H9 (cell line): Measurements from ENCODE around the gene ST14. TPM values are rescaled to one million over a fixed set of nuclear protein-coding genes. Genes with fewer than 3 reads are reported as not detected.

Experiments
- DNase-seq: peaks from one replicate; pipeline ENCODE4 v3.0.0-alpha.2; 2017
- H2AFZ ChIP-seq: one replicate; pipeline ENCODE4 v1.6.1; 2013; ENCODE audit warnings: mild to moderate bottlenecking, low read length, control low read depth, moderate library complexity
- H2AK5ac ChIP-seq: 2 replicates; pipeline ENCODE4 v1.6.1; 2013; ENCODE audit warnings: low read length, control low read depth, mixed read lengths; ENCODE audit not compliant: insufficient read length
- H2BK120ac ChIP-seq: one replicate; pipeline ENCODE4 v1.6.1; 2013; ENCODE audit warnings: low read depth, mild to moderate bottlenecking, low read length, control low read depth, inconsistent platforms; ENCODE audit not compliant: poor library complexity, severe bottlenecking
- H2BK12ac ChIP-seq: 2 replicates; pipeline ENCODE4 v1.6.1; 2013; ENCODE audit warnings: low read length, control low read depth, mixed read lengths, low read depth; ENCODE audit not compliant: insufficient read length
- H2BK15ac ChIP-seq: 2 replicates; pipeline ENCODE4 v1.6.1; 2013; ENCODE audit warnings: low read depth, low read length, control low read depth
- H2BK20ac ChIP-seq: one replicate; pipeline ENCODE4 v1.6.1; 2013; ENCODE audit warnings: low read depth, mild to moderate bottlenecking, low read length, control low read depth, inconsistent platforms; ENCODE audit not compliant: poor library complexity, severe bottlenecking
- H2BK5ac ChIP-seq: 2 replicates; pipeline ENCODE4 v1.6.1; 2013; ENCODE audit warnings: low read length, control low read depth, mixed read lengths; ENCODE audit not compliant: insufficient read length
- H3K14ac ChIP-seq: 2 replicates; pipeline ENCODE4 v1.6.1; 2013; ENCODE audit warnings: low read length, control low read depth; ENCODE audit not compliant: insufficient read depth
- H3K18ac ChIP-seq: 2 replicates; pipeline ENCODE4 v1.6.1; 2013; ENCODE audit warnings: low read depth, mild to moderate bottlenecking, mixed read lengths, low read length, control low read depth; ENCODE audit not compliant: insufficient read length
- H3K23ac ChIP-seq: 2 replicates; pipeline ENCODE4 v1.6.1; 2013; ENCODE audit warnings: low read length, control low read depth, mixed read lengths, low read depth; ENCODE audit not compliant: insufficient read length
- H3K23me2 ChIP-seq: 2 replicates; pipeline ENCODE4 v1.6.1; 2013; ENCODE audit warnings: low read depth, mild to moderate bottlenecking, mixed read lengths, low read length, control low read depth; ENCODE audit not compliant: insufficient read length, poor library complexity, severe bottlenecking
- H3K27ac ChIP-seq: 2 replicates; pipeline ENCODE4 v1.5.1; 2013; ENCODE audit warnings: low read length, control low read depth, mixed read lengths, low read depth; ENCODE audit not compliant: insufficient read length
- H3K27me3 ChIP-seq: 2 replicates; pipeline ENCODE4 v1.6.1; 2013; ENCODE audit warnings: low read length, control low read depth, inconsistent platforms; ENCODE audit not compliant: insufficient read depth
- H3K4ac ChIP-seq: 2 replicates; pipeline ENCODE4 v1.6.1; 2013; ENCODE audit warnings: low read depth, mild to moderate bottlenecking, control low read depth, inconsistent platforms, low read length, moderate library complexity
- H3K4me1 ChIP-seq: 2 replicates; pipeline ENCODE4 v1.6.1; 2013; ENCODE audit warnings: low read length, control low read depth, inconsistent platforms; ENCODE audit not compliant: insufficient read depth
- H3K4me2 ChIP-seq: 2 replicates; pipeline ENCODE4 v1.6.1; 2013; ENCODE audit warnings: low read length, control low read depth, mixed read lengths; ENCODE audit not compliant: insufficient read length, insufficient read depth
- H3K56ac ChIP-seq: 2 replicates; pipeline ENCODE4 v1.6.1; 2013; ENCODE audit warnings: low read depth, mild to moderate bottlenecking, mixed read lengths, low read length, control low read depth; ENCODE audit not compliant: insufficient read length
- H3K79me1 ChIP-seq: 2 replicates; pipeline ENCODE4 v1.6.1; 2013; ENCODE audit warnings: low read depth, mild to moderate bottlenecking, moderate library complexity, low read length, control low read depth, inconsistent platforms; ENCODE audit not compliant: insufficient read depth, poor library complexity, severe bottlenecking
- H3K79me2 ChIP-seq: 2 replicates; pipeline ENCODE4 v1.6.1; 2013; ENCODE audit warnings: low read length, control low read depth, inconsistent platforms; ENCODE audit not compliant: insufficient read depth
- H3K9ac ChIP-seq: 2 replicates; pipeline ENCODE4 v1.6.1; 2013; ENCODE audit warnings: low read length, control low read depth, mixed read lengths; ENCODE audit not compliant: insufficient read length; ENCODE audit errors: extremely low read depth
- H3K9me3 ChIP-seq: one replicate; pipeline ENCODE4 v1.6.1; 2013; ENCODE audit warnings: low read depth, low read length, inconsistent platforms; ENCODE audit not compliant: control insufficient read depth
- H3T11ph ChIP-seq: one replicate; pipeline ENCODE4 v1.6.1; 2013; ENCODE audit warnings: mild to moderate bottlenecking, low read length, control low read depth, inconsistent platforms
- H4K20me1 ChIP-seq: one replicate; pipeline ENCODE4 v1.6.1; 2013; ENCODE audit not compliant: control insufficient read depth, insufficient read length, insufficient read depth
- H4K5ac ChIP-seq: 2 replicates; pipeline ENCODE4 v1.6.1; 2013; ENCODE audit warnings: low read depth, mild to moderate bottlenecking, mixed read lengths, low read length, control low read depth; ENCODE audit not compliant: insufficient read length
- H4K8ac ChIP-seq: replicated peaks from 2 replicates; pipeline ENCODE4 v1.6.1; 2013; ENCODE audit warnings: low read length, control low read depth, mixed read lengths, low read depth; ENCODE audit not compliant: insufficient read length
- H4K91ac ChIP-seq: 2 replicates; pipeline ENCODE4 v1.6.1; 2013; ENCODE audit warnings: low read depth, mild to moderate bottlenecking, moderate library complexity, mixed read lengths, low read length, control low read depth; ENCODE audit not compliant: insufficient read length
- H3K27ac Mint-ChIP-seq, 3 experiments: 2 replicates in 2 of 3; 3 replicates in 1 of 3; pipeline ENCODE4 v1.8.0; 2020 to 2021; ENCODE audit warnings: mixed read lengths in 3 of 3, mild to moderate bottlenecking in 1 of 3, moderate library complexity in 1 of 3
- H3K27me3 Mint-ChIP-seq: 2 replicates; pipeline ENCODE4 v1.8.0; 2021; ENCODE audit warnings: low read depth, mild to moderate bottlenecking, moderate library complexity, mixed read lengths
- H3K36me3 Mint-ChIP-seq, 3 experiments: 2 replicates in 2 of 3; 3 replicates in 1 of 3; pipeline ENCODE4 v1.8.0; 2020 to 2021; ENCODE audit warnings: low read depth in 3 of 3, mixed read lengths in 3 of 3; ENCODE audit not compliant: insufficient read depth in 1 of 3
- H3K4me1 Mint-ChIP-seq, 2 experiments: 2 replicates each; pipeline ENCODE4 v1.8.0; 2020; ENCODE audit warnings: mixed read lengths in 2 of 2
- H3K4me3 Mint-ChIP-seq, 2 experiments: 2 replicates in 1 of 2; 3 replicates in 1 of 2; pipeline ENCODE4 v1.8.0; 2020 to 2021; ENCODE audit warnings: mild to moderate bottlenecking in 2 of 2, mixed read lengths in 2 of 2, moderate library complexity in 1 of 2
- H3K9me3 Mint-ChIP-seq, 2 experiments: 2 replicates in 1 of 2; 3 replicates in 1 of 2; pipeline ENCODE4 v1.8.0; 2020; ENCODE audit warnings: mild to moderate bottlenecking in 2 of 2, mixed read lengths in 2 of 2, moderate library complexity in 1 of 2
- WGBS: extraction: QIAGEN DNeasy Blood & Tissue Kit; methylation state at CpG from one replicate; pipeline ENCODE4 v1.1.7; 2013; ENCODE audit warnings: missing lambda C conversion rate, low lambda C conversion rate, mixed read lengths; ENCODE audit not compliant: insufficient read length; ENCODE audit errors: extremely low coverage; 5-methylcytosine and 5-hydroxymethylcytosine counted together
- total RNA-seq: library from RNA; stranded (reverse); gene quantifications from 2 replicates; pipeline ENCODE4 v1.2.1, GENCODE V29; 2021
- TF ChIP-seq, protein P1 (sequence below): fragments of 200-600 bp; sonication (generic); conservative IDR thresholded peaks from 3 replicates; pipeline ENCODE4 v1.8.0; 2021; ENCODE audit warnings: antibody characterized with exemption, mild to moderate bottlenecking

Gene ST14
- total RNA-seq, 1 experiment from 2014 or later: 22.4 TPM

DNA sequence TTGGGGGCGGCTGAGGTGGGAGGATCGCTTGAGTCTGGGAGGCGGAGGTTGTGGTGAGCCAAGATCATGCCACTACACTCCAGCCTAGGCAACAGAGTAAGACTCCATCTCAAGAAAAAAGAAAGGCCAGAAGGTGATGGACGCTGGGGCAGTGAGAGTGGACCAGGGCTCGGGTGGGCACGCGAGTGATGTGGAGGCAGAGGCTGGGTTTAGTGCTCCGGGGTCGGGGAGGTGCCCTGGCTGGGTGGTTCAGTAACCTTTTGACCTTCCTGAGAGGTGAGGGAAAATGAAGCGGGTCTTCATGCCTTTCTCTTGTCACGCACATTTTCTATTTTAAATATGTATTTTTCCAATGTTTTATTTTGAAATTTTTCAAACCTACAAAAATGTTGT lies 45.1 kb downstream of the ST14 start:
- no peak overlapping the region for H3K4me2 ChIP-seq
- H4K5ac ChIP-seq: no peak overlapping the region
- H2AFZ ChIP-seq: no peak overlapping the region
- H3K4me1 ChIP-seq: no peaks in the 10 kb centered on the region
- no CpG with 5 or more reads among the region's 11 CpGs for WGBS
- TF ChIP-seq, protein P1, sequence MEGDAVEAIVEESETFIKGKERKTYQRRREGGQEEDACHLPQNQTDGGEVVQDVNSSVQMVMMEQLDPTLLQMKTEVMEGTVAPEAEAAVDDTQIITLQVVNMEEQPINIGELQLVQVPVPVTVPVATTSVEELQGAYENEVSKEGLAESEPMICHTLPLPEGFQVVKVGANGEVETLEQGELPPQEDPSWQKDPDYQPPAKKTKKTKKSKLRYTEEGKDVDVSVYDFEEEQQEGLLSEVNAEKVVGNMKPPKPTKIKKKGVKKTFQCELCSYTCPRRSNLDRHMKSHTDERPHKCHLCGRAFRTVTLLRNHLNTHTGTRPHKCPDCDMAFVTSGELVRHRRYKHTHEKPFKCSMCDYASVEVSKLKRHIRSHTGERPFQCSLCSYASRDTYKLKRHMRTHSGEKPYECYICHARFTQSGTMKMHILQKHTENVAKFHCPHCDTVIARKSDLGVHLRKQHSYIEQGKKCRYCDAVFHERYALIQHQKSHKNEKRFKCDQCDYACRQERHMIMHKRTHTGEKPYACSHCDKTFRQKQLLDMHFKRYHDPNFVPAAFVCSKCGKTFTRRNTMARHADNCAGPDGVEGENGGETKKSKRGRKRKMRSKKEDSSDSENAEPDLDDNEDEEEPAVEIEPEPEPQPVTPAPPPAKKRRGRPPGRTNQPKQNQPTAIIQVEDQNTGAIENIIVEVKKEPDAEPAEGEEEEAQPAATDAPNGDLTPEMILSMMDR: no peak
- H4K8ac ChIP-seq: no peak overlapping the region
- no peak overlapping the region for H2BK20ac ChIP-seq
- H3K27ac ChIP-seq: no peak overlapping the region
- H3K79me2 ChIP-seq: no peaks in the 10 kb centered on the region
- H3T11ph ChIP-seq: no peak overlapping the region
- no peak overlapping the region for H2BK120ac ChIP-seq
- H3K27me3 Mint-ChIP-seq: no peaks in the 10 kb centered on the region; the same call in 1 of the 2 replicates
- no peaks in the 10 kb centered on the region for H3K27me3 ChIP-seq
- H2AK5ac ChIP-seq: no peak overlapping the region
- no peaks in the 10 kb centered on the region for H3K4me1 Mint-ChIP-seq
- H3K23me2 ChIP-seq: no peaks in the 10 kb centered on the region
- H3K4me3 Mint-ChIP-seq: no peak overlapping the region
- no peak overlapping the region for H3K14ac ChIP-seq
- peaks cover 12 to 21% (median 16%) of the 10 kb centered on the region in 3 experiments for H3K36me3 Mint-ChIP-seq
- no peak overlapping the region for H3K18ac ChIP-seq
- no peak overlapping the region for H3K23ac ChIP-seq
- no peak overlapping the region for H4K91ac ChIP-seq
- H3K4ac ChIP-seq: no peak overlapping the region
- no peak for DNase-seq
- H3K27ac Mint-ChIP-seq: no peak overlapping the region
- no peaks in the 10 kb centered on the region for H3K79me1 ChIP-seq
- H2BK15ac ChIP-seq: no peak overlapping the region
- no peaks in the 10 kb centered on the region for H4K20me1 ChIP-seq
- no peak overlapping the region for H2BK12ac ChIP-seq
- H3K9ac ChIP-seq: no peak overlapping the region
- no peaks in the 10 kb centered on the region for H3K9me3 ChIP-seq
- H3K9me3 Mint-ChIP-seq: peaks cover 0 to 4% of the 10 kb centered on the region in 2 experiments; a peak in 1 of 5 replicates
- no peak overlapping the region for H3K56ac ChIP-seq
- H2BK5ac ChIP-seq: no peak overlapping the region
